GM19328 (cell line): ENCODE data around the gene ARCN1.

Source experiments
- ATAC-seq: cut with Tn5 transposase; IDR thresholded peaks from one replicate; pipeline ENCODE4 v1.9.1; 2021; ENCODE audit warnings: mild to moderate bottlenecking, moderate library complexity; ENCODE audit not compliant: unreplicated experiment

The ARCN1 gene

GRCh38 chr11:118619444-118620197 is 47.4 kb downstream of the ARCN1 start:
- ATAC-seq, result no peak

GRCh38 chr11:118620529-118621070 is 48.4 kb downstream of the ARCN1 start:
- no peak for ATAC-seq

- no peak for ATAC-seq
Observed at GRCh38 chr11:118621071-118621783, 49.0 kb downstream of the ARCN1 start.

- ATAC-seq, result no peak
Observed at GRCh38 chr11:118621784-118622375, 49.7 kb downstream of the ARCN1 start.

- ATAC-seq, result no peak
Observed at GRCh38 chr11:118622376-118623268, 50.4 kb downstream of the ARCN1 start.

GRCh38 chr11:118623269-118623655 is 51.1 kb downstream of the ARCN1 start:
- no peak for ATAC-seq

- no peak for ATAC-seq
Observed at GRCh38 chr11:118625036-118625690, 53.0 kb downstream of the ARCN1 start.

- ATAC-seq, result no peak
Observed at GRCh38 chr11:118625976-118626375, 53.8 kb downstream of the ARCN1 start.

- ATAC-seq, result no peak
Observed at GRCh38 chr11:118627566-118627965, 55.4 kb downstream of the ARCN1 start.

GRCh38 chr11:118628031-118628430 is 55.8 kb downstream of the ARCN1 start:
- no peak for ATAC-seq

GRCh38 chr11:118628432-118628831 is 56.2 kb downstream of the ARCN1 start:
- no peak for ATAC-seq

GRCh38 chr11:118628861-118629549 is 56.8 kb downstream of the ARCN1 start:
- no peak for ATAC-seq

GRCh38 chr11:118629761-118630661 is 57.8 kb downstream of the ARCN1 start:
- ATAC-seq, result no peak

- no peak for ATAC-seq
Observed at GRCh38 chr11:118631142-118631909, 59.1 kb downstream of the ARCN1 start.

- ATAC-seq, result no peak
Observed at GRCh38 chr11:118632577-118633318, 60.5 kb downstream of the ARCN1 start.

- no peak for ATAC-seq
Observed at GRCh38 chr11:118633319-118633690, 61.1 kb downstream of the ARCN1 start.

GRCh38 chr11:118633979-118634378 is 61.8 kb downstream of the ARCN1 start:
- ATAC-seq, result no peak
